Measurements from ENCODE around the gene EYA4.
"Not testable (repeated sequence)": the region's sequence is repeated elsewhere in the genome, so short reads cannot be mapped to it uniquely, and the experiment has no call there.

The EYA4 gene

DNA sequence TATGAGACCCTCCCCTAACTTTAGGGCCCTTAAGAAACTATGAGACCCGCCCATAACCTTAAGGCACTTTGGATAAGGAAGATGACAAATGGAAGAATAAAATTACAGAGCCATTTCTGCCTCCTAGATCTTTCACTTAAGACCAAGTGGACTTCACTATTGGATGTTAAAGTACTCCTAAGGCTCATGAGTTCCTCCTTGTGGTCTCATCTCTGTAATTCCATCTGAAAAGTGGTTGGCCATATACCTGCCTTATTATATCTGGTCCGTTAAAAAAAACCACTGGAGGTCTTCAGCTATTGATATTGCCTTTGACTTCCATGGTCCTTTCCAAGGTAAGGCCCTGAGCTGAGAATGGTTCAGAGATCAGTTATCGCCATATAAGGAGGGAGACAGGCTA is 310.3 kb downstream of the EYA4 start:
- no peak for DNase-seq (ENCODE audit: extremely low read depth in 1 of 2, low read depth in 1 of 2)

- DNase-seq (ENCODE audit: extremely low read depth in 1 of 2, low read depth in 1 of 2): no peak
These were observed 310.7 kb downstream of the EYA4 start for GRCh38 chr6:133551847-133552341.

GRCh38 chr6:133553652-133554051 is 312.5 kb downstream of the EYA4 start:
- no peak for DNase-seq (ENCODE audit: extremely low read depth in 1 of 2, low read depth in 1 of 2)

GRCh38 chr6:133554121-133554520 is 313.0 kb downstream of the EYA4 start:
- not testable (repeated sequence) for DNase-seq (ENCODE audit: extremely low read depth in 1 of 2, low read depth in 1 of 2)

DNA sequence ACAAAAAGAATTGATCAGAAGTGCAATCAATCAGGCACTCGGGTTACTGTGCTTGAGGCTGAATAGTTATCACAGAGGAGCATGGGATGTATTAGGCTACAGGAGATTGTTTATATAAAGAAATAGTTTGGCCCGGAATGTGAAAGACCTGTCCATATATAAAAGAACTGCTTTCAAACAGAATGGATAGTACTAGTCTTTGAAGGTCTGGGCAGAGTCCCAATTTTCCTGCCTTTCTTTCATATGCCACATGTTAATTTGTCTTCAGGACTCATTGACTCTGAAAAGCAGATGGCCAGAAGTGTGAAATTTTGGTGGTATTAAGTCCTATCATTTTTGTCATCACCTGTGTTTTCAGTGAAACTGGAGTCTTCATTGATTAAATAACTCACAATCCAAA is 314.5 kb downstream of the EYA4 start:
- no peak for DNase-seq (ENCODE audit: extremely low read depth in 1 of 2, low read depth in 1 of 2)

DNA sequence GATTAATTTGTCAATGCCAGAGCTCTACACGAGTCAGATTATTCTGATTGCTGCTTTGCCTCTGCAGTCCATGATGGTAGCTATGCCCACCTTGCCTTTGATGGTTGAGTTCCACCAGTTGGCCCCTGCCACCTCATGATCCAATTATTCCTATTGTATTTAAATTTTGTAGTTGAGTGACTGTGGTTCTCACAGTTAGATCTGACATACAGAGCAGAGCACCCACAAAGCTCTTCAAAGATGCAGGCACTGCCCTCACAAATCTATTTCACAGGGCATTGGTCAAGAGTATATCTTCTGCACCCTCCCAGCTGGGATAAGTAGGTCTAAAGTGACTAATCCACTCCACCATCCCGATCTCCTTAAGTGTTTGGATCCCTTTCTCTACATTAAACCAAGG is 318.8 kb downstream of the EYA4 start:
- DNase-seq (ENCODE audit: extremely low read depth in 1 of 2, low read depth in 1 of 2): no peak

DNA sequence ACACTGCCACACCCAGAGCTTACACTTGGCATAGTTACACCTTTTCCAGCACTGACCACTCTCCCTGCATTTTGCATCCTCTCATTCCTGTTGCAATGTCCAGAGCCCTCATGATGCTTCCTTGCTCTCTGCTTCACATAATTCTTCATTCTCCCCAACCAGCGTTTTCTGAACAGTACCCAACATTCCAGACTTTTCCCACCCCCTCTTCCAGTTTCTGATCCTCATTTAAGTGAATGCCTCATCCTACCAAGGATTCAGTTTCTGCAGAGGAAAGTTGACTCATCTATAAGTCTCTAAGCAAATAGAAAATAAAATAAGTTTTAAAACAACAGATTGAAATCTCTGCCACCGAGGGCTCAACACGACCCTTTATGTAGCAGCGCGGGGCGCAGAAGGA is 326.5 kb downstream of the EYA4 start:
- no peak for DNase-seq (ENCODE audit: extremely low read depth in 1 of 2, low read depth in 1 of 2)

- DNase-seq (ENCODE audit: extremely low read depth in 1 of 2, low read depth in 1 of 2): no peak
These were observed 328.1 kb downstream of the EYA4 start for GRCh38 chr6:133568970-133569889.

- no peak for DNase-seq (ENCODE audit: extremely low read depth in 1 of 2, low read depth in 1 of 2)
These were observed 330.5 kb downstream of the EYA4 start for GRCh38 chr6:133571681-133572080.

- DNase-seq (ENCODE audit: extremely low read depth in 1 of 2, low read depth in 1 of 2): no peak
These were observed 336.7 kb downstream of the EYA4 start for GRCh38 chr6:133577851-133578250.
